Activated CD8-positive, alpha-beta memory T cell treated with anti-CD3 and anti-CD28 coated beads for 48 hours (primary cell): ENCODE measurements around the gene TUBB4B.

Source experiments
- DNase-seq, 3 experiments: peaks; one replicate each; pipeline ENCODE4 v3.0.0-alpha.2; 2020; ENCODE audit warnings: low read depth in 2 of 3, low spot score in 2 of 3

Gene TUBB4B

GRCh38 chr9:137225699-137226331 is 15.3 kb upstream of the TUBB4B start:
- DNase-seq: no peak

- no peak for DNase-seq
These were observed 14.6 kb upstream of the TUBB4B start for GRCh38 chr9:137226338-137227053.

- DNase-seq: peak; percentile 51 to 79 (median 72)
These were observed 13.8 kb upstream of the TUBB4B start, which contains the start of gene RNF224 for GRCh38 chr9:137227054-137227852. Gene RNF224, plus strand, starts transcription at chr9:137227502. Its CDS starts 834 bp downstream, at chr9:137228336.

GRCh38 chr9:137227853-137228505 is 13.1 kb upstream of the TUBB4B start:
- no peak for DNase-seq

- no peak for DNase-seq
These were observed 12.6 kb upstream of the TUBB4B start for GRCh38 chr9:137228506-137228967.

- no peak for DNase-seq
These were observed 11.9 kb upstream of the TUBB4B start for GRCh38 chr9:137228968-137229896.

- no peak for DNase-seq
These were observed 11.0 kb upstream of the TUBB4B start for GRCh38 chr9:137229903-137230704.

- no peak for DNase-seq
These were observed 10.2 kb upstream of the TUBB4B start, which contains the start of gene SLC34A3 for GRCh38 chr9:137230705-137231371. Gene SLC34A3, plus strand, starts transcription at chr9:137230901. Its CDS starts 802 bp downstream, at chr9:137231703.

GRCh38 chr9:137231372-137232039 is 9.6 kb upstream of the TUBB4B start:
- DNase-seq: no peak

- DNase-seq: no peak
These were observed 9.0 kb upstream of the TUBB4B start for GRCh38 chr9:137232101-137232500.

- DNase-seq: no peak
These were observed 8.6 kb upstream of the TUBB4B start for GRCh38 chr9:137232510-137232909.

GRCh38 chr9:137233143-137233980 is 7.7 kb upstream of the TUBB4B start:
- no peak for DNase-seq

GRCh38 chr9:137234055-137234697 is 6.9 kb upstream of the TUBB4B start:
- DNase-seq: no peak

GRCh38 chr9:137234758-137235423 is 6.2 kb upstream of the TUBB4B start:
- no peak for DNase-seq

- DNase-seq: no peak
These were observed 5.5 kb upstream of the TUBB4B start for GRCh38 chr9:137235424-137236237.
